Measurements from ENCODE around the gene RBM17. TPM values are rescaled to one million over a fixed set of nuclear protein-coding genes. Genes with fewer than 3 reads are reported as not detected.

Gene RBM17
- total and polyA plus RNA-seq, 2 of the 13 experiments (the other 11 are each of a cell fraction or from before 2014, with no cell fraction given) = 30.7 to 77.5 TPM

GRCh38 chr10:6162589-6163356 is 73.9 kb downstream of the RBM17 start (continued):
- TF ChIP-seq, protein P1, sequence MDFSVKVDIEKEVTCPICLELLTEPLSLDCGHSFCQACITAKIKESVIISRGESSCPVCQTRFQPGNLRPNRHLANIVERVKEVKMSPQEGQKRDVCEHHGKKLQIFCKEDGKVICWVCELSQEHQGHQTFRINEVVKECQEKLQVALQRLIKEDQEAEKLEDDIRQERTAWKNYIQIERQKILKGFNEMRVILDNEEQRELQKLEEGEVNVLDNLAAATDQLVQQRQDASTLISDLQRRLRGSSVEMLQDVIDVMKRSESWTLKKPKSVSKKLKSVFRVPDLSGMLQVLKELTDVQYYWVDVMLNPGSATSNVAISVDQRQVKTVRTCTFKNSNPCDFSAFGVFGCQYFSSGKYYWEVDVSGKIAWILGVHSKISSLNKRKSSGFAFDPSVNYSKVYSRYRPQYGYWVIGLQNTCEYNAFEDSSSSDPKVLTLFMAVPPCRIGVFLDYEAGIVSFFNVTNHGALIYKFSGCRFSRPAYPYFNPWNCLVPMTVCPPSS (IDR thresholded peaks at IDR 0.05) = no peak
- no peak for TF ChIP-seq SALL1 (CRISPR knock-in tag; IDR thresholded peaks at IDR 0.05)
- no peak for TF ChIP-seq ZNF512B (CRISPR knock-in tag; IDR thresholded peaks at IDR 0.05; ENCODE audit: borderline replicate concordance)

- no peak overlapping the region for H3K27ac ChIP-seq (ENCODE audit: extremely low read length, insufficient read depth, low read length)
- no TSS peak for BruUV-seq (replicated peaks)
- H4K20me1 ChIP-seq (ENCODE audit: insufficient read depth, low read length) = no peaks in the 10 kb centered on the region
- WGBS (ENCODE audit: low lambda C conversion rate) = 82% methylated on average over 70 of the region's 91 CpGs
- intact Hi-C loops (cut with micrococcal nuclease; ENCODE audit: unreplicated experiment) = no loop called here
- FAIRE-seq (no peak), DNase-seq (ENCODE audit: low spot score) (no peak), ATAC-seq (no peak)
- 0 out of 5 replicates have a peak, but pooled peaks cover 0 to 2% of the 10 kb centered on the region in 2 experiments for H3K27me3 ChIP-seq (ENCODE audit: control insufficient read depth in 1 of 2, insufficient read depth in 2 of 2, low read length in 2 of 2)
- H3K36me3 ChIP-seq (replicated peaks in 1 of 2; ENCODE audit: control insufficient read depth in 1 of 2, insufficient read depth in 2 of 2, low read length in 2 of 2) = no peaks in the 10 kb centered on the region
- H2AFZ ChIP-seq (ENCODE audit: low read length) = no peak overlapping the region
- in situ Hi-C loops (cut with HindIII; ENCODE audit: extremely low pct_ligation_motif_present, low pct_unique_long_range_greater_than_20kb) = no loop called here
- H3K4me3 ChIP-seq (replicated peaks in 1 of 3; ENCODE audit: insufficient read depth in 1 of 3, low read depth in 2 of 3, low read length in 3 of 3) = no peak overlapping the region
- no peaks in the 10 kb centered on the region for H3K79me2 ChIP-seq (ENCODE audit: insufficient read depth, low read length)
- POLR2A ChIA-PET = no interaction called here
- no peaks in the 10 kb centered on the region for H3K4me1 ChIP-seq (ENCODE audit: insufficient read depth, low read length)
- H3K4me2 ChIP-seq (ENCODE audit: low read depth, low read length) = no peak overlapping the region
- CTCF ChIA-PET (ENCODE audit: low intra/inter-chr PET ratio, low total read pairs) = no interaction called here
- H3K9ac ChIP-seq (ENCODE audit: insufficient read depth, low read depth, low read length) = no peak overlapping the region
- H3K9me3 ChIP-seq (ENCODE audit: low read length) = no peaks in the 10 kb centered on the region
- TF ChIP-seq, protein P2, sequence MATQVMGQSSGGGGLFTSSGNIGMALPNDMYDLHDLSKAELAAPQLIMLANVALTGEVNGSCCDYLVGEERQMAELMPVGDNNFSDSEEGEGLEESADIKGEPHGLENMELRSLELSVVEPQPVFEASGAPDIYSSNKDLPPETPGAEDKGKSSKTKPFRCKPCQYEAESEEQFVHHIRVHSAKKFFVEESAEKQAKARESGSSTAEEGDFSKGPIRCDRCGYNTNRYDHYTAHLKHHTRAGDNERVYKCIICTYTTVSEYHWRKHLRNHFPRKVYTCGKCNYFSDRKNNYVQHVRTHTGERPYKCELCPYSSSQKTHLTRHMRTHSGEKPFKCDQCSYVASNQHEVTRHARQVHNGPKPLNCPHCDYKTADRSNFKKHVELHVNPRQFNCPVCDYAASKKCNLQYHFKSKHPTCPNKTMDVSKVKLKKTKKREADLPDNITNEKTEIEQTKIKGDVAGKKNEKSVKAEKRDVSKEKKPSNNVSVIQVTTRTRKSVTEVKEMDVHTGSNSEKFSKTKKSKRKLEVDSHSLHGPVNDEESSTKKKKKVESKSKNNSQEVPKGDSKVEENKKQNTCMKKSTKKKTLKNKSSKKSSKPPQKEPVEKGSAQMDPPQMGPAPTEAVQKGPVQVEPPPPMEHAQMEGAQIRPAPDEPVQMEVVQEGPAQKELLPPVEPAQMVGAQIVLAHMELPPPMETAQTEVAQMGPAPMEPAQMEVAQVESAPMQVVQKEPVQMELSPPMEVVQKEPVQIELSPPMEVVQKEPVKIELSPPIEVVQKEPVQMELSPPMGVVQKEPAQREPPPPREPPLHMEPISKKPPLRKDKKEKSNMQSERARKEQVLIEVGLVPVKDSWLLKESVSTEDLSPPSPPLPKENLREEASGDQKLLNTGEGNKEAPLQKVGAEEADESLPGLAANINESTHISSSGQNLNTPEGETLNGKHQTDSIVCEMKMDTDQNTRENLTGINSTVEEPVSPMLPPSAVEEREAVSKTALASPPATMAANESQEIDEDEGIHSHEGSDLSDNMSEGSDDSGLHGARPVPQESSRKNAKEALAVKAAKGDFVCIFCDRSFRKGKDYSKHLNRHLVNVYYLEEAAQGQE (IDR thresholded peaks at IDR 0.05; ENCODE audit: borderline replicate concordance in 1 of 2, low read depth in 1 of 2, low read length in 2 of 2) = no peak
- no peak for TF ChIP-seq IRF2 (CRISPR knock-in tag; IDR thresholded peaks at IDR 0.05)
- no peak for TF ChIP-seq MNT (IDR thresholded peaks at IDR 0.05)
- no peak for TF ChIP-seq IKZF4 (CRISPR knock-in tag; IDR thresholded peaks at IDR 0.05; ENCODE audit: borderline replicate concordance, low read depth, not compliant biosample characterization)
These were observed 74.8 kb downstream of the RBM17 start for GRCh38 chr10:6163364-6164270.

Measured in HepG2 (cell line).